ENCODE measurements around the gene CCDC138.

CCDC138 gene

DNA sequence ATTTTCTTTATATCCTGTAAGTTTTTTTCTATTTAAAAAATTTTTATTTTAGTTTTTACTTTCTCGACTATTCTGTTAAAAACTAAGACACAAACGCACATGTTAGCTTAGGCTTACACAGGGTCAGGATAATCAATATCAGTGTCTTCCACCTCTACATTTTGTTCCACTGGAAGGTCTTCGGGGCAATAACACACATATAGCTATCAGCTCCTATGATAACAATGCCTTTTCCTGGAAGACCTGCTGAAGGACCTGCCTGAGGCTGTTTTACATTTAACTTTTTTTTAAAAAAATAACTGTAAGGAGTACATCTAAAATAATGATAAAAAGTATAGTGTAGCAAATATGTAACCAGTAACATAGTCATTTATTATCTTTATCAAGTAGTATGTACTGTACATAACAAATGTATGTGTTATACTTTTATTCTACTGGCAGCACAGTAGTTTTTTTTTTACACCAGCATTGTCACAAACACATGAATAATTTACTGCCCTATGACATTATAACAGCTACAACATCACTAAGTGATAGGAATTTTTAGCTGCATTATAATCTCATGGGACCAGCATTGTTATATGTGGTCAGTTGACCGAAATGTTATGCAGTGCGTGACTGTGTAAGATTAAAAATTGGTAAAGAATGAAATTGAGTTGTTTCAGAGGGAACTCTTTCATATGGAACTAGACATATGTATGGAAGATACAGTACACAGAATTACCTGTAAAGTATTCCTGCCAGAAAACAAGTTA, 37.9 kb downstream of the CCDC138 start:
- no peaks in the 10 kb centered on the region for H3K4me1 ChIP-seq (ENCODE audit: control insufficient read depth, insufficient read depth, low read length, poor library complexity, severe bottlenecking)
- H3K4me3 ChIP-seq (ENCODE audit: insufficient read depth, low read depth, low read length, poor library complexity, severe bottlenecking), result no peak overlapping the region
- no peaks in the 10 kb centered on the region for H3K9me3 ChIP-seq (ENCODE audit: control insufficient read depth, low read length)
- no peak for DNase-seq
- H3K27me3 ChIP-seq (replicated peaks; ENCODE audit: control insufficient read depth, insufficient read depth, low read length, poor library complexity, severe bottlenecking), result no peaks in the 10 kb centered on the region
- H3K36me3 ChIP-seq (ENCODE audit: control insufficient read depth, insufficient read depth, low read length), result no peaks in the 10 kb centered on the region
- no peak overlapping the region for H3K27ac ChIP-seq (ENCODE audit: insufficient read depth, low read length, poor library complexity, severe bottlenecking)

DNA sequence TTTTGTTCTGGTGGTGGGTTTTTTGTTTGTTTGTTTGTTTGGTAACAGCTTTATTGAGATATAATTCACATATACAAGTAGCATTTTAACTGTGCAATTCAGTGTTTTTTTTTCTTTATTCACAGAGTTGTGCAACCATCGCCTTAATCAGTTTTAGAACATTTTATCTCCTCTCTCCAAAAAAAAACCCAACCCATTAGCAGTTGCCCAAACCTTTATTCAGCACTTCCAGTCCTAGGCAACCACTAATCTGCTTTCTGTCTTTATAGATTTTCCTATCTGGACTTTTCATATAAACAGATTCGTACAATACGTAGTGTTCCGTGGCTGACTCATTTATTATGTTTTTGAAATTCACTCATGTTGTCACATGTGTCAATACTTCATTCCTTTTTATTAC, 38.7 kb downstream of the CCDC138 start:
- Histone ChIP-seq H3K4me3 (ENCODE audit: insufficient read depth, low read depth, low read length, poor library complexity, severe bottlenecking) (no peak overlapping the region), H3K27ac (ENCODE audit: insufficient read depth, low read length, poor library complexity, severe bottlenecking) (no peak overlapping the region), H3K27me3 (replicated peaks; ENCODE audit: control insufficient read depth, insufficient read depth, low read length, poor library complexity, severe bottlenecking) (no peaks in the 10 kb centered on the region), H3K9me3 (ENCODE audit: control insufficient read depth, low read length) (no peaks in the 10 kb centered on the region), H3K4me1 (ENCODE audit: control insufficient read depth, insufficient read depth, low read length, poor library complexity, severe bottlenecking) (no peaks in the 10 kb centered on the region), H3K36me3 (ENCODE audit: control insufficient read depth, insufficient read depth, low read length) (no peaks in the 10 kb centered on the region)
- no peak for DNase-seq

DNA sequence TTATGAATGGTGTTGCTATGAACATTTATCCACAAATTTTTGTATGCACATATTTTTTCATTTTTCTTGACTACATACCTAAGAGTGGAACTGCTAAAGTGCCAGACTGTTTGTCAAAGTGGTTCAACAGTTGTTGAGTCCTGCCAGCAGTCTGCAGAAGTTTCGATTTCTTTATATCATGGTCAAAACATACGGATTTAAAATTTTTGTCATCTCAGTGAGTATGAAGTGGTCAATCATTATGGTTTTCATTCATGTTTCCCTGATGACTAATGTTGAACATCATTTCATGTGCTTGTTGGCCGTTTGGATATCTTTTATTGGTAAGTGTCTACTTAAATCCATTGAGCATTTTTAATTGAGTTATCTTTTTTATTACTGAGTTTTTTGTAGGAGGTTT, 39.2 kb downstream of the CCDC138 start:
- no peak overlapping the region for H3K27ac ChIP-seq (ENCODE audit: insufficient read depth, low read length, poor library complexity, severe bottlenecking)
- no peaks in the 10 kb centered on the region for H3K27me3 ChIP-seq (replicated peaks; ENCODE audit: control insufficient read depth, insufficient read depth, low read length, poor library complexity, severe bottlenecking)
- DNase-seq, result no peak
- no peaks in the 10 kb centered on the region for H3K36me3 ChIP-seq (ENCODE audit: control insufficient read depth, insufficient read depth, low read length)
- no peaks in the 10 kb centered on the region for H3K4me1 ChIP-seq (ENCODE audit: control insufficient read depth, insufficient read depth, low read length, poor library complexity, severe bottlenecking)
- H3K9me3 ChIP-seq (ENCODE audit: control insufficient read depth, low read length), result no peaks in the 10 kb centered on the region
- H3K4me3 ChIP-seq (ENCODE audit: insufficient read depth, low read depth, low read length, poor library complexity, severe bottlenecking), result no peak overlapping the region

DNA sequence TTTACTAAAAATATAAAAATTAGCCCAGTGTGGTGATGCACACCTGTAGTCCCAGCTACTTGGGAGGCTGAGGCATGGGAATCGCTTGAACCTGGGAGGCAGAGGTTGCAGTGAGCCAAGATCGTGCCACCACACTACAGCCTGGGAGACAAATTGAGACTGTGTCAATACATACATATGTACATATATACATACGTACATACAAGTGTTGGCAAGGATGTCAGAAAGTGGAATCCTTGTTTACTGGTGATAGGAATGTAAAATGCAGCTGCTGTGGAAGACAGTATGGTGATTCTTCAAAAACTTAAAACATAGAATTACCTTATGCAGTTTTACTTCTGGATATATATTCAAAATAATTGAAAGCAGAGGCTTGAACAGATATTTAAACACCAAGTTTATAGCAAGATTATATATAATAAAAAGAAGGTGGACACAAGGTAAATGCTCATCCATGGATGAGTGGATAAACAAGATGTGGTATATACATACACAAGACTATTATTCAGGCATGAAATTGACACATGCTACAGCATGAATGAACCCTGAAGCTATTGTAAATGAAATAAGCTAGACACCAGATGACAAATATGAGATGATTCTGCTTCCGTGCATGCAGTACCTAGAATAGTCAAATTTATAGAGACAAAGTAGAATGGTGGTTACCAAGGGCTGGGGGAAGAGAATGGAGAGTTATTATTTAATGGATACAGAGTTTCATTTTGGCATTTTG, 43.2 kb downstream of the CCDC138 start:
- H3K4me3 ChIP-seq (ENCODE audit: insufficient read depth, low read depth, low read length, poor library complexity, severe bottlenecking), result no peak overlapping the region
- no peaks in the 10 kb centered on the region for H3K27me3 ChIP-seq (replicated peaks; ENCODE audit: control insufficient read depth, insufficient read depth, low read length, poor library complexity, severe bottlenecking)
- no peaks in the 10 kb centered on the region for H3K9me3 ChIP-seq (ENCODE audit: control insufficient read depth, low read length)
- DNase-seq, result no peak
- H3K27ac ChIP-seq (ENCODE audit: insufficient read depth, low read length, poor library complexity, severe bottlenecking), result no peak overlapping the region
- H3K4me1 ChIP-seq (ENCODE audit: control insufficient read depth, insufficient read depth, low read length, poor library complexity, severe bottlenecking), result no peaks in the 10 kb centered on the region
- H3K36me3 ChIP-seq (ENCODE audit: control insufficient read depth, insufficient read depth, low read length), result no peaks in the 10 kb centered on the region

DNA sequence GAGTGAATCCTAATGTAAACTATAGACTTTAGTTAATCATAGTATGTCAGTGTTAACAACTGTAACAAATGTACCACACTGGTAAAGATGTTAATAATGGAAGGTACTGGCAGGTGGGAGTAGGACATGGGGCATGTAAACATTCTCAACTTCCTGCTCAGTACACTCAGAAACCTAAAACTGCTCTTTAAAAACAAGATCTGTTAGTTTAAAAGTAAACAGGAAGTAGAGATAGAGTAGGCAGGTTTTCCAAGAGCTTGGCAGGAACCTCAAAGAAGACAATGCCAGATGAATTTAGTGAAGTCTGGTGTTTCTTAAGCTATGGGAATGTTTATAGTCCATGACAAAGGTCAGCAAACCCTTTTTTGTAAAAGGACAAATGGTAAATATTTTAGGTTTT, 46.6 kb downstream of the CCDC138 start:
- Histone ChIP-seq H3K27ac (ENCODE audit: insufficient read depth, low read length, poor library complexity, severe bottlenecking) (no peak overlapping the region), H3K4me3 (ENCODE audit: insufficient read depth, low read depth, low read length, poor library complexity, severe bottlenecking) (no peak overlapping the region), H3K27me3 (replicated peaks; ENCODE audit: control insufficient read depth, insufficient read depth, low read length, poor library complexity, severe bottlenecking) (no peaks in the 10 kb centered on the region), H3K36me3 (ENCODE audit: control insufficient read depth, insufficient read depth, low read length) (no peaks in the 10 kb centered on the region), H3K9me3 (ENCODE audit: control insufficient read depth, low read length) (no peaks in the 10 kb centered on the region), H3K4me1 (ENCODE audit: control insufficient read depth, insufficient read depth, low read length, poor library complexity, severe bottlenecking) (no peaks in the 10 kb centered on the region)
- no peak for DNase-seq

DNA sequence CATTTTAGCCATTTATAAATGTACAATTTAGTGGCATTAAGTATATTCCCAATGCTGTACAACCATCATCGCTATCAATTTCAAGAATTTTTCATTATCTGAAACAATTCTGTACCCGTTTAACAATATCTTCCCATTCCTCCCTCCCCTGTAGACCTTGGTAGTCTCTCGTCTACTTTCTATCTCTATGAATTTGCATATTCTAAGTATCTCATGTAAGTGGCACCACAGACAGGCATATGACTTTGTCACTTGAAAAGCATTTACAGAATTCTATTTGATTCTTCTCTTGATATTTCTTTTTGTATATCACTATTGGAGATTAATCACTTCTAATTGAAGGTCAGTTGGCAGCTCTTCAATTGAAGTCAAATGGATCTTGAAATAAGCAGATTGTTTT, 48.0 kb downstream of the CCDC138 start:
- Histone ChIP-seq H3K4me1 (ENCODE audit: control insufficient read depth, insufficient read depth, low read length, poor library complexity, severe bottlenecking) (no peaks in the 10 kb centered on the region), H3K9me3 (ENCODE audit: control insufficient read depth, low read length) (no peaks in the 10 kb centered on the region), H3K27ac (ENCODE audit: insufficient read depth, low read length, poor library complexity, severe bottlenecking) (no peak overlapping the region), H3K4me3 (ENCODE audit: insufficient read depth, low read depth, low read length, poor library complexity, severe bottlenecking) (no peak overlapping the region), H3K36me3 (ENCODE audit: control insufficient read depth, insufficient read depth, low read length) (no peaks in the 10 kb centered on the region), H3K27me3 (replicated peaks; ENCODE audit: control insufficient read depth, insufficient read depth, low read length, poor library complexity, severe bottlenecking) (no peaks in the 10 kb centered on the region)
- DNase-seq, result no peak

DNA sequence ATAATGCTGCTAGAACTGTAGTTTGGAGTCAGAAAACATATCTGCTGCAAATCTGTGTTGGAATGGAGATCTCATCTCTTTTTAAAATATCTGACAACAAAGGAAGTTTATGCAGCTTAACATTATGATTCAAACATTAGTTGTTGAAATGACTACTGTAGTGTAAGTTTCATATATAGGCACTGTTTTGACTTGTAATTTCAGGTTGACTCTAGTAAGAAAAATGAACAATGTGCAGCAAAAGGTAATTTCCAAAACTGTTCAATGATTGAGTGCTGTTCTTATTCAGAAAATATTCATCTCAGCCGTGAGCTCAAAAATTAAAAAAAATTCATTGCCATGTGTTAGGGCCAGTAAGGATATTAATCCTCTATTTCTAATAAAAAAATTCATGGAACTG, 48.5 kb downstream of the CCDC138 start:
- Histone ChIP-seq H3K27me3 (replicated peaks; ENCODE audit: control insufficient read depth, insufficient read depth, low read length, poor library complexity, severe bottlenecking) (no peaks in the 10 kb centered on the region), H3K27ac (ENCODE audit: insufficient read depth, low read length, poor library complexity, severe bottlenecking) (no peak overlapping the region), H3K4me1 (ENCODE audit: control insufficient read depth, insufficient read depth, low read length, poor library complexity, severe bottlenecking) (no peaks in the 10 kb centered on the region), H3K9me3 (ENCODE audit: control insufficient read depth, low read length) (no peaks in the 10 kb centered on the region), H3K36me3 (ENCODE audit: control insufficient read depth, insufficient read depth, low read length) (no peaks in the 10 kb centered on the region), H3K4me3 (ENCODE audit: insufficient read depth, low read depth, low read length, poor library complexity, severe bottlenecking) (no peak overlapping the region)
- no peak for DNase-seq

DNA sequence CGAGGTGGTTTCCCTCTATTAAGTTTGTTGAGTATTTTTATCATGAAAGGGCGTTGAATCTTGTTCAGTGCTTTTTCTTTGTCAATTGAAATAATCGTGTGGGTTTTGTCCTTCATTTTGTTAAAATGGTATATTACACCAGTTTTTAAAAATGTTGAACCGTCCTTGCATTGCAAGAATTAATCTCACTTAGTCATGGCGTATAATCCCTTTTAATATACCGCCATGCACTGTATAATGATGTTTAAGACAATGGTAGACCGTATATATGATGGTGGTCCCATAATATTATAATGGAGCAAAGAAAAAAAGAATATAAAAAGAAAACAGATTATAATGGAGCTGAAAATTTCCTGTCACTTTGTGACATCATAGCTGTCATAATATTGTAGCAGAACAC, 50.6 kb downstream of the CCDC138 start:
- H3K36me3 ChIP-seq (ENCODE audit: control insufficient read depth, insufficient read depth, low read length), result no peaks in the 10 kb centered on the region
- no peaks in the 10 kb centered on the region for H3K9me3 ChIP-seq (ENCODE audit: control insufficient read depth, low read length)
- H3K4me1 ChIP-seq (ENCODE audit: control insufficient read depth, insufficient read depth, low read length, poor library complexity, severe bottlenecking), result no peaks in the 10 kb centered on the region
- no peaks in the 10 kb centered on the region for H3K27me3 ChIP-seq (replicated peaks; ENCODE audit: control insufficient read depth, insufficient read depth, low read length, poor library complexity, severe bottlenecking)
- DNase-seq, result no peak
- no peak overlapping the region for H3K4me3 ChIP-seq (ENCODE audit: insufficient read depth, low read depth, low read length, poor library complexity, severe bottlenecking)
- H3K27ac ChIP-seq (ENCODE audit: insufficient read depth, low read length, poor library complexity, severe bottlenecking), result no peak overlapping the region

DNA sequence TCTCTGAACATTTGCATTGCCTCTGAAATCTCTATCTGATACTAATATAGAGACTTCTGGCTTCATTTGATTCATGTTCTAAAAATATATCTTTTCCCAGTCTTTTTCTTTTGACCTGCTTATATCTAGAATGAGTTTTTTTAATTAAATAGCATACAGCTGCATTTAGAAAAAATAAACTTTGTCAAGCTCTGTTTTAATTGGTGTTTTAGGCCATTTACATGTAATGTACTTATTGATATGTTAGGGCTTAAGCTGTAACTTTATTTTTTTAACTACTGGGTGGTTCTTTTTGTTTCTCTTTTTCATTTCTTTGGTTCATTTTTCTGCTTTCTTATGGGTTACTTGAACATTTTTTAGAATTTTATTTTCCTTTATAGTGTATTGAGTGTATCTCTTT, 54.9 kb downstream of the CCDC138 start:
- H3K27ac ChIP-seq (ENCODE audit: insufficient read depth, low read length, poor library complexity, severe bottlenecking), result no peak overlapping the region
- H3K27me3 ChIP-seq (replicated peaks; ENCODE audit: control insufficient read depth, insufficient read depth, low read length, poor library complexity, severe bottlenecking), result no peaks in the 10 kb centered on the region
- no peaks in the 10 kb centered on the region for H3K4me1 ChIP-seq (ENCODE audit: control insufficient read depth, insufficient read depth, low read length, poor library complexity, severe bottlenecking)
- H3K9me3 ChIP-seq (ENCODE audit: control insufficient read depth, low read length), result no peaks in the 10 kb centered on the region
- H3K4me3 ChIP-seq (ENCODE audit: insufficient read depth, low read depth, low read length, poor library complexity, severe bottlenecking), result no peak overlapping the region
- DNase-seq, result no peak
- H3K36me3 ChIP-seq (ENCODE audit: control insufficient read depth, insufficient read depth, low read length), result no peaks in the 10 kb centered on the region

DNA sequence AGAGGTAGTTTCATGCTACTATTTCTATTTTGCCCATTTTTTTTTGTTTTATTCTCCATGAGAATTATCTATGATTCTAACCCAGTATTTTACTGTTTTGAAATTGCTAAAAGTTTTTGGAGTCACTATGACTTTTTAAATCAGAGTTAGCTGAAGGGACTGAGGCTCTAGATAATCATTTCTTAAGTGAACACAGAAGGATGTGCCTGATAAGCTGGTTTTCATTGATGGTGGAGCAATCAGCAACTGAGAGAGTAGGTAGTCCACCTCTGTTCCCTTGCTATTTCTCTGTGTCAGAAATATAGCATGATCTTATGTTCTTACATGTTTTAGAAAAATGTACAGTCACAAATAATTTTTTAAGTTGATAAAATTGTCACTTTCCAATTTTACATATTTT, 59.4 kb downstream of the CCDC138 start:
- no peak for DNase-seq
- Histone ChIP-seq H3K27me3 (replicated peaks; ENCODE audit: control insufficient read depth, insufficient read depth, low read length, poor library complexity, severe bottlenecking) (no peaks in the 10 kb centered on the region), H3K4me1 (ENCODE audit: control insufficient read depth, insufficient read depth, low read length, poor library complexity, severe bottlenecking) (no peaks in the 10 kb centered on the region), H3K9me3 (ENCODE audit: control insufficient read depth, low read length) (no peaks in the 10 kb centered on the region), H3K4me3 (ENCODE audit: insufficient read depth, low read depth, low read length, poor library complexity, severe bottlenecking) (no peak overlapping the region), H3K27ac (ENCODE audit: insufficient read depth, low read length, poor library complexity, severe bottlenecking) (no peak overlapping the region), H3K36me3 (ENCODE audit: control insufficient read depth, insufficient read depth, low read length) (no peaks in the 10 kb centered on the region)
